ENCODE data around the gene DDX25.

The DDX25 gene

GRCh38 chr11:125925247-125925740 lies 21.0 kb downstream of the DDX25 start:
- no peak overlapping the region for H3K9ac ChIP-seq (ENCODE audit: low read length)
- no peaks in the 10 kb centered on the region for H3K79me2 ChIP-seq (ENCODE audit: insufficient read depth, low read length)
- no peak overlapping the region for H2AFZ ChIP-seq (ENCODE audit: low read length)
- no peaks in the 10 kb centered on the region for H3K9me2 ChIP-seq (ENCODE audit: low read depth, low read length)
- H3K27ac ChIP-seq (ENCODE audit: low read depth, low read length, poor library complexity, severe bottlenecking) = no peak overlapping the region
- H3K4me3 ChIP-seq (ENCODE audit: low read depth, low read length, poor library complexity, severe bottlenecking) = no peak overlapping the region
- H3K36me3 ChIP-seq (ENCODE audit: insufficient read depth, low read length) = no peaks in the 10 kb centered on the region
- no peaks in the 10 kb centered on the region for H3F3A ChIP-seq (ENCODE audit: insufficient read depth, low read length)
- H3K9me3 ChIP-seq (ENCODE audit: low read length) = no peaks in the 10 kb centered on the region
- no peaks in the 10 kb centered on the region for H4K20me1 ChIP-seq (ENCODE audit: insufficient read depth, low read length)
- TF ChIP-seq EZH2 (IDR thresholded peaks at IDR 0.05; ENCODE audit: borderline replicate concordance, low read length) (no peak), CTCF (IDR thresholded peaks at IDR 0.05; ENCODE audit: low read length) (no peak)
- no peaks in the 10 kb centered on the region for H3K4me1 ChIP-seq (ENCODE audit: insufficient read depth, low read length, severe bottlenecking)
- H3K4me2 ChIP-seq (ENCODE audit: low read length) = no peak overlapping the region
- no peaks in the 10 kb centered on the region for H3K27me3 ChIP-seq (ENCODE audit: insufficient read depth, low read length)

- H2AFZ ChIP-seq (ENCODE audit: low read length) = no peak overlapping the region
Measured at GRCh38 chr11:125925804-125926203, 21.5 kb downstream of the DDX25 start.

GRCh38 chr11:125926682-125927081 lies 22.4 kb downstream of the DDX25 start:
- H3K27ac ChIP-seq (ENCODE audit: low read depth, low read length, poor library complexity, severe bottlenecking) = no peak overlapping the region
- no peaks in the 10 kb centered on the region for H3K27me3 ChIP-seq (ENCODE audit: insufficient read depth, low read length)
- no peaks in the 10 kb centered on the region for H3K9me3 ChIP-seq (ENCODE audit: low read length)
- H3K4me1 ChIP-seq (ENCODE audit: insufficient read depth, low read length, severe bottlenecking) = no peaks in the 10 kb centered on the region
- no peak for TF ChIP-seq EZH2 (IDR thresholded peaks at IDR 0.05; ENCODE audit: borderline replicate concordance, low read length)
- no peak for TF ChIP-seq CTCF (IDR thresholded peaks at IDR 0.05; ENCODE audit: low read length)
- H3K36me3 ChIP-seq (ENCODE audit: insufficient read depth, low read length) = no peaks in the 10 kb centered on the region
- no peak overlapping the region for H3K4me2 ChIP-seq (ENCODE audit: low read length)
- H2AFZ ChIP-seq (ENCODE audit: low read length) = no peak overlapping the region
- no peaks in the 10 kb centered on the region for H4K20me1 ChIP-seq (ENCODE audit: insufficient read depth, low read length)
- H3K9me2 ChIP-seq (ENCODE audit: low read depth, low read length) = no peaks in the 10 kb centered on the region
- H3F3A ChIP-seq (ENCODE audit: insufficient read depth, low read length) = no peaks in the 10 kb centered on the region
- no peaks in the 10 kb centered on the region for H3K79me2 ChIP-seq (ENCODE audit: insufficient read depth, low read length)
- H3K4me3 ChIP-seq (ENCODE audit: low read depth, low read length, poor library complexity, severe bottlenecking) = no peak overlapping the region
- no peak overlapping the region for H3K9ac ChIP-seq (ENCODE audit: low read length)

More at GRCh38 chr11:125925804-125926203, 21.5 kb downstream of the DDX25 start:
- Histone ChIP-seq H3K4me1 (ENCODE audit: insufficient read depth, low read length, severe bottlenecking) (no peaks in the 10 kb centered on the region), H3F3A (ENCODE audit: insufficient read depth, low read length) (no peaks in the 10 kb centered on the region), H3K9ac (ENCODE audit: low read length) (no peak overlapping the region), H4K20me1 (ENCODE audit: insufficient read depth, low read length) (no peaks in the 10 kb centered on the region), H3K4me3 (ENCODE audit: low read depth, low read length, poor library complexity, severe bottlenecking) (no peak overlapping the region), H3K27ac (ENCODE audit: low read depth, low read length, poor library complexity, severe bottlenecking) (no peak overlapping the region), H3K9me3 (ENCODE audit: low read length) (no peaks in the 10 kb centered on the region), H3K4me2 (ENCODE audit: low read length) (no peak overlapping the region), H3K36me3 (ENCODE audit: insufficient read depth, low read length) (no peaks in the 10 kb centered on the region), H3K79me2 (ENCODE audit: insufficient read depth, low read length) (no peaks in the 10 kb centered on the region), H3K27me3 (ENCODE audit: insufficient read depth, low read length) (no peaks in the 10 kb centered on the region), H3K9me2 (ENCODE audit: low read depth, low read length) (no peaks in the 10 kb centered on the region)
- no peak for TF ChIP-seq CTCF (IDR thresholded peaks at IDR 0.05; ENCODE audit: low read length)
- TF ChIP-seq EZH2 (IDR thresholded peaks at IDR 0.05; ENCODE audit: borderline replicate concordance, low read length) = no peak
